Suprapubic skin (tissue), 4 donors: Measurements from ENCODE around the gene ENAH. TPM values are rescaled to one million over a fixed set of nuclear protein-coding genes. Genes with fewer than 3 reads are reported as not detected.

Experiments
- DNase-seq, 2 donors: peaks; one replicate each; pipeline ENCODE4 v3.0.0-alpha.2; 2019; ENCODE audit warnings: low spot score in 2 of 2
- H3K27ac ChIP-seq: fragments of 200-600 bp; sonication (generic); one replicate; pipeline ENCODE4 v1.5.1; 2019
- H3K27me3 ChIP-seq: fragments of 200-600 bp; sonication (generic); one replicate; pipeline ENCODE4 v1.5.1; 2019
- H3K36me3 ChIP-seq: fragments of 200-600 bp; sonication (generic); one replicate; pipeline ENCODE4 v1.5.1; 2019
- H3K4me1 ChIP-seq: fragments of 200-600 bp; sonication (generic); one replicate; pipeline ENCODE4 v1.5.1; 2019
- H3K4me3 ChIP-seq: fragments of 200-600 bp; sonication (generic); one replicate; pipeline ENCODE4 v1.5.1; 2019; ENCODE audit warnings: mild to moderate bottlenecking
- H3K9me3 ChIP-seq: fragments of 200-600 bp; sonication (generic); one replicate; pipeline ENCODE4 v1.5.1; 2019
- EP300 ChIP-seq: sonication (generic); formaldehyde crosslinking; IDR thresholded peaks from one replicate; pipeline ENCODE4 v1.6.1; 2017; ENCODE audit warnings: antibody characterized with exemption
- POLR2A ChIP-seq, 2 donors: fragments of 450-650 bp; IDR thresholded peaks; one replicate each; pipeline ENCODE4 v1.6.1; 2017; ENCODE audit warnings: antibody characterized with exemption in 2 of 2, mild to moderate bottlenecking in 2 of 2, moderate library complexity in 2 of 2
- POLR2AphosphoS5 ChIP-seq, 3 donors: sonication (generic); formaldehyde crosslinking; IDR thresholded peaks; one replicate each; pipeline ENCODE4 v1.6.1; 2017; ENCODE audit warnings: antibody characterized with exemption in 3 of 3
- WGBS: methylation state at CpG from one replicate; pipeline ENCODE4 v1.1.5; 2018; 5-methylcytosine and 5-hydroxymethylcytosine counted together
- total RNA-seq, 4 donors: library from RNA; depleted of rRNA; stranded (reverse); fragments of >200 nt; gene quantifications; one replicate each; pipeline ENCODE4 v1.1.0, GENCODE V29; 2016
- TF ChIP-seq, protein P1 (sequence below), 2 donors: fragments of 200-600 bp in 1 of 2; fragments of 450-650 bp in 1 of 2; sonication (generic) in 1 of 2; IDR thresholded peaks; one replicate each; pipeline ENCODE4 v1.5.1; 2016 to 2019; ENCODE audit warnings: antibody characterized with exemption in 2 of 2, mild to moderate bottlenecking in 1 of 2, moderate library complexity in 1 of 2

Gene ENAH
- total RNA-seq, 4 donors from 2014 or later, result 33.5 to 44.6 (median 41.8) TPM

DNA sequence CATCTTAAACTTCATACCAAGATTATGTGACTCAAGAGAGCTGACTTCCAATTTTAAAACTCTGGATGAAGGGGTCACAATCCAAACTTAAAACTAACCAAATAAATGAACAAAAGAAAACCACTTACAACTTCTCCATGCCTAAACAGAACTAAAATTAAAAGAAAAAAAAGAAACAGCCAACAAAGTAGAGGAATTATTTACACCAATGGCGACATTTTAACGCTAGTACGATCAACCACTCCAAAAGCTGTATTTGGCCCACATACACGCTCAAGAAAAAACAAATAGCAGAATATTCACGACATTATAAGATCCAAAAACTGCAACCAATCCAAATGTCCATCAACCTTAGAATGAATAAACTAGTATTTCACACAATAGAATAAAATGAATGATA, 42.4 kb downstream of the ENAH start:
- H3K9me3 ChIP-seq, result no peaks in the 10 kb centered on the region
- DNase-seq, result no peak
- H3K27me3 ChIP-seq, result no peaks in the 10 kb centered on the region
- TF ChIP-seq POLR2A (IDR thresholded peaks at IDR 0.05) (no peak), POLR2AphosphoS5 (IDR thresholded peaks at IDR 0.05) (no peak), EP300 (no peak)
- TF ChIP-seq, protein P1, sequence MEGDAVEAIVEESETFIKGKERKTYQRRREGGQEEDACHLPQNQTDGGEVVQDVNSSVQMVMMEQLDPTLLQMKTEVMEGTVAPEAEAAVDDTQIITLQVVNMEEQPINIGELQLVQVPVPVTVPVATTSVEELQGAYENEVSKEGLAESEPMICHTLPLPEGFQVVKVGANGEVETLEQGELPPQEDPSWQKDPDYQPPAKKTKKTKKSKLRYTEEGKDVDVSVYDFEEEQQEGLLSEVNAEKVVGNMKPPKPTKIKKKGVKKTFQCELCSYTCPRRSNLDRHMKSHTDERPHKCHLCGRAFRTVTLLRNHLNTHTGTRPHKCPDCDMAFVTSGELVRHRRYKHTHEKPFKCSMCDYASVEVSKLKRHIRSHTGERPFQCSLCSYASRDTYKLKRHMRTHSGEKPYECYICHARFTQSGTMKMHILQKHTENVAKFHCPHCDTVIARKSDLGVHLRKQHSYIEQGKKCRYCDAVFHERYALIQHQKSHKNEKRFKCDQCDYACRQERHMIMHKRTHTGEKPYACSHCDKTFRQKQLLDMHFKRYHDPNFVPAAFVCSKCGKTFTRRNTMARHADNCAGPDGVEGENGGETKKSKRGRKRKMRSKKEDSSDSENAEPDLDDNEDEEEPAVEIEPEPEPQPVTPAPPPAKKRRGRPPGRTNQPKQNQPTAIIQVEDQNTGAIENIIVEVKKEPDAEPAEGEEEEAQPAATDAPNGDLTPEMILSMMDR (IDR thresholded peaks at IDR 0.05), result no peak
- WGBS, result 93% methylated on average over 5 of the region's 5 CpGs
- H3K4me1 ChIP-seq, result peaks cover 25% of the 10 kb centered on the region
- H3K36me3 ChIP-seq, result no peaks in the 10 kb centered on the region
- H3K4me3 ChIP-seq, result no peak overlapping the region
- H3K27ac ChIP-seq, result no peak overlapping the region

DNA sequence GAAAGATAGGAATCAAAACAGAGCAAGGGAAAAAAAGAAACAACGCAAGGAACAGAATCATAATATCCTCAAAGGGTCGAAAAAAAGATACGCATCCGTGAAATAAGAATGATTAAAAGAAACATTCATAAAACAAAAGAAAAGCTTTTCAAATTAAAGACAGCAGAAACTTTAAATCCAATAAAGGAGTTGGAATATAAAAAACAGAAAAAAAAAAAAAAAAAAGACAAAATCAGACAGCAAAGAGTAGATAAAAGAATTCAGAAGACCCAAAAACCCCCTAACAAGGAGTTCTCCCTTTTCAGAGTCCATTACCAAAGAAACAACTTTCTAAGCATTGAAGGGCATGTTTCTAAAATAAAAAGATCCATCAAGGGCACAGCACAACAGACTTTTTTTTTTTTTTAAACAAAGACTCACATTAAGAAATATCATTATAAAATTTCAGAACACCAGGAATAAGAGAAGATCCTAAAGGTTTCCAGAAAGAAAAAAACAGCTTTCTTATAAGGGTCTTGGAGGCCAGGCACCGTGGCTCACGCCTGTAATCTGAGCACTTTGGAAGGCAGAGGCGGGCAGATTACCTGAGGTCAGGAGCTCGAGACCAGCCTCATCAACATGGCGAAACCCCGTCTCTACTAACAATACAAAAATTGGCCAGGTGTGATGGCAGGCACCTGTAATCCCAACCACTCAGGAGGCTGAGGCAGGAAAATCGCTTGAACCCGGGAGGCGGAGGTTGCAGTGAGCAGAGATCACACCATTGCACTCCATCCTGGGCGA, 44.7 kb downstream of the ENAH start:
- Histone ChIP-seq H3K4me3 (no peak overlapping the region), H3K4me1 (peaks cover 33% of the 10 kb centered on the region), H3K27me3 (no peaks in the 10 kb centered on the region), H3K36me3 (no peaks in the 10 kb centered on the region), H3K27ac (no peak overlapping the region), H3K9me3 (no peaks in the 10 kb centered on the region)
- no peak for DNase-seq
- 85% methylated on average over 14 of the region's 14 CpGs for WGBS
- TF ChIP-seq, protein P1 (IDR thresholded peaks at IDR 0.05), result no peak
- TF ChIP-seq POLR2AphosphoS5 (IDR thresholded peaks at IDR 0.05) (no peak), POLR2A (IDR thresholded peaks at IDR 0.05) (no peak), EP300 (no peak)

DNA sequence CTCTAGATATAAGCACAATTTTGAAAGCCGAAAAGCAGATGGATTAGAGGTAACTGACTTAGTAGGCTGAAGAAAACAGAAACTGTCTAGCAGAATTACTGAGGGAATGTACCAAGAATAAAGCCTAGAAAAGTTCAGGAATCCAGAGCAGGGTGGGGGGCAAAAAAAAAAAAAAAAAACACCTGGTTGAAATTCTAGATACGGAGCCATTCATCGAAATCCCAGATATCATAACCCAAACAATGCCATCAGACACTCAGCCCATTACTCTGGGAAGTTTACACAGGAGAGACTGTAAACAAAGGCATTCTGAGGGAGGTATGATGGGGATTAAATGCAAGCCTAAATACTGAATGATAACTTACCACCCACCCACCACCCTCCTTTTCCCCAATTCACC, 45.6 kb downstream of the ENAH start:
- Histone ChIP-seq H3K4me3 (no peak overlapping the region), H3K4me1 (peaks cover 33% of the 10 kb centered on the region), H3K9me3 (no peaks in the 10 kb centered on the region), H3K27me3 (no peaks in the 10 kb centered on the region), H3K36me3 (no peaks in the 10 kb centered on the region), H3K27ac (no peak overlapping the region)
- no peak for TF ChIP-seq EP300
- no peak for DNase-seq
- 81% methylated on average over 3 of the region's 3 CpGs for WGBS

DNA sequence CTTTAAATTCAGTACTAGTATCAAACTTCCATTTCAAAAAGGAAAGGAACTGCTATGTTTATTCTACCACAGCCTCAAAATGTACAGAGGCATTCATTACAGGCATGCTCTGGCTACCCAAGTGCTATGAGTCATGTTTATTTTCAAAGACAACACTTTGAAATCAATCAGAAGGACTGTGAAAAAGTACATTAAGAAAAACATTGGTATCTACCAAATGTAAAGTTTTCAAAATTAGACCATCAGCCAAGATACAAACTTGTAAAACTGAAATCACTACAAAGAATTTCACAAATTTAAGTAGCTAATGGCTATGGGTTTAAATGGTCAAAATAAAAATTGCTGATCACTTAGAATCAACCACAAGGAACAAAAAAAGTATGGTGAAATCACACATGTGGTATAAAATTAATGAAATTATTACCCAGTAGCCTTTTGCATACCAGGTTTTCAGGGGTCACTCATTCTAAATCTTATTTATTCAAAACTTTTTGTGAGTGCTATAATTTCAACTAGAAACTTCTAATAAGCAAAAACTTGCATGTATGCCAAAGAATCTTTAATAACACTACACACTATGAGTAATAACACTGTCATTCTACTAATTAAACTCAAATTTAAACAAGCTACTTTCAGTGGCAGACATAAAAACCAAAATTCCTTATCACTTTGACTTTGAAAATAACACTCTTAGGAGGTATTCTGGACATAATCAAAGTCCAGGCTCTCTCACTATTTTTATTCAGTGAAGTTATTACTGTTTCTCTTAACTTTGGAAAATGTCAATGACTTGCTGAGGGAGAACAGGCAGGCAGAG, 49.2 kb downstream of the ENAH start:
- Histone ChIP-seq H3K36me3 (no peaks in the 10 kb centered on the region), H3K9me3 (no peaks in the 10 kb centered on the region), H3K27ac (no peak overlapping the region), H3K4me3 (no peak overlapping the region), H3K4me1 (peaks cover 21% of the 10 kb centered on the region), H3K27me3 (no peaks in the 10 kb centered on the region)
- TF ChIP-seq POLR2AphosphoS5 (IDR thresholded peaks at IDR 0.05) (no peak), EP300 (no peak), POLR2A (IDR thresholded peaks at IDR 0.05) (no peak)
- TF ChIP-seq, protein P1 (IDR thresholded peaks at IDR 0.05), result no peak
- DNase-seq, result no peak

DNA sequence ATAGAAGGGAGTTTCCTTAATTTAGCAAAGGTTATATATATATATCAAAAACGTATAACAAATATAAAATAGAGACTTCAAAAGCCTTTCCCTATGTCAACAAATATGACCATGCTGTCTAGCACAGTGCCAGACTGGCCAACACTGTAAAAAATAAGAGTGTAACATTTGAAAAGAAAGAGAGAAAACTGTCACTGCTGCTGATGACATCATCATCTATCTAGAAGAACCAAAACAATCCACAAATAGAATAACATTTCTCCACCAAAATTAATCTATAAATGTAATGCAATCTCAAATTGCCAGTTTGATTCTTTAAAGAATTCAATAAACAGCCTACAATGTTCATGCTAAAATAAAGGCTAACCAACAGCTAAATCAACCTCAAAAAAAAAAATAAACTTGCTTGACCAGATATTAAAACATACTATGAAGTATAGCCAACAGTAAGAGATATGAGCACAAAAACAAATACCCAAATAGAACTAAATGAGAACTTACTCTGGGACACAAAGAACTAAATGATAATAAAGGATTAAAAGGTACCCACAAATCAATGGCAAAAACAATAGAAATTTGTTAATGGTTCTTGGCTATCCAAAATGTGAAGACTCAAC, 50.2 kb downstream of the ENAH start:
- H3K27ac ChIP-seq, result no peak overlapping the region
- no peak for TF ChIP-seq POLR2AphosphoS5 (IDR thresholded peaks at IDR 0.05)
- no peak for TF ChIP-seq EP300
- TF ChIP-seq, protein P1 (IDR thresholded peaks at IDR 0.05), result no peak
- no peak for TF ChIP-seq POLR2A (IDR thresholded peaks at IDR 0.05)
- 41% methylated on average over 1 of the region's 1 CpG for WGBS
- no peaks in the 10 kb centered on the region for H3K9me3 ChIP-seq
- H3K27me3 ChIP-seq, result no peaks in the 10 kb centered on the region
- H3K4me3 ChIP-seq, result no peak overlapping the region
- H3K4me1 ChIP-seq, result peaks cover 21% of the 10 kb centered on the region
- H3K36me3 ChIP-seq, result no peaks in the 10 kb centered on the region
- no peak for DNase-seq
